ENCODE measurements around the gene MAPK8IP2. TPM values are rescaled to one million over a fixed set of nuclear protein-coding genes. Genes with fewer than 3 reads are reported as not detected.

MAPK8IP2 gene
- total and polyA plus RNA-seq, 2 of the 13 experiments (the other 11 are each of a cell fraction or from before 2014, with no cell fraction given) = 1.3 to 2.6 TPM

DNA sequence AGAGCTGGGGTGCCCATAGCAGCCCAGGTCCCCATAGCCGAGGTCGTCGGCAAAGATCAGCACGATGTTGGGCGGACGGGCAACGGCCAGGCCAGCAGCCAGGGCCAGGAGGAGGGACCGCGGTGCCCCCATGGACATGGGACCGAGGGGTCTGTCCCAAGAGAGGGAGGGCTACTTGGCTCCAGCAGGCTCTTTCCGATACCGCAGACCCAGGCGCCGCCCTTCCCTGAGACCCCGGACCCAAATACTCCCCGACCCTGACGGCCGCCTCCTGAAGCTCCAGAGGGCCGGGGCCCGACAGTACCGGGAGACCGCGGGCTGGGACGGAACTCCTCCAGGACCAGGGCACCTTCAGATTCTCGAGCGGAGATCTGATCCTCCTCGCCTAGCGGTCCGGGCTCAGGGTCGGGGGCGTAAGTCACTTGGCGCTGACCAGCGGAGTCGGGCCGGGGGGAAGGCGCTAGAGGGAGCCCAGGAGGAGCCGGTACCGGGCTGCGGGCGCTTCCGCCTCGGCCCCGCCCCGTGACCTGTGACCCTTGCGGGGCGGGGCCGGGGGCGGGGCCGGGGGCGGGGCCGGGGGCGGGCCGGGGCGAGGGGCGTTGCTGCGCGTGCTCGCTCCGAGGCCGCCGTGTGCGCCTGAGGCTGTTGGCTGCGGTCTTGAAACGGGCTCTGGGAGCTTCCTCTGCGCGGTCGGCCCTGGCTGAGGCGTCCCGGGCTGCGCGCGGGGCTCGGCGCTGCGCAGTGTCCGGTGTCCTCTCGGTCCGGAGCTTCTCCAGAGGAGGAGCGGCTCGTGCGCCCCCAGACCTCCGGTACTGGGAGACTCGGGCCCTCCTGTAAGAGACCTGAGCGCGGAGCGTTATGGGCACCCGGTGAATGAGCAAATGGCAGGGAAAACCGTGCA, 27.3 kb downstream of the MAPK8IP2 start, which contains the start of gene ARSA (continued):
- TF ChIP-seq, protein P1, sequence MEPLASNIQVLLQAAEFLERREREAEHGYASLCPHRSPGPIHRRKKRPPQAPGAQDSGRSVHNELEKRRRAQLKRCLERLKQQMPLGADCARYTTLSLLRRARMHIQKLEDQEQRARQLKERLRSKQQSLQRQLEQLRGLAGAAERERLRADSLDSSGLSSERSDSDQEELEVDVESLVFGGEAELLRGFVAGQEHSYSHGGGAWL (CRISPR knock-in tag; IDR thresholded peaks at IDR 0.05) = no peak
- TF ChIP-seq SP2 (CRISPR knock-in tag; IDR thresholded peaks at IDR 0.05) (no peak), RAD21 (CRISPR knock-in tag; IDR thresholded peaks at IDR 0.05) (peak; percentile 63), NCOA5 (CRISPR knock-in tag; IDR thresholded peaks at IDR 0.05) (no peak), HOXD1 (CRISPR knock-in tag; IDR thresholded peaks at IDR 0.05) (no peak), ZFP36L1 (CRISPR knock-in tag; IDR thresholded peaks at IDR 0.05) (0 out of 2 replicates have a peak, but pooled peaks have one; percentile 8), KLF15 (CRISPR knock-in tag; IDR thresholded peaks at IDR 0.05; ENCODE audit: borderline replicate concordance) (peak; percentile 79; the same call in 1 of the 2 replicates), STAG1 (CRISPR knock-in tag; IDR thresholded peaks at IDR 0.05) (peak; percentile 60), ZSCAN29 (CRISPR knock-in tag; conservative IDR thresholded peaks at IDR 0.05) (no peak; the same call in 1 of the 2 replicates), ATF7 (IDR thresholded peaks at IDR 0.05) (no peak), ATF7 (CRISPR knock-in tag; IDR thresholded peaks at IDR 0.05) (no peak), RFX3 (CRISPR knock-in tag; IDR thresholded peaks at IDR 0.05) (no peak), FOSL1 (CRISPR knock-in tag; IDR thresholded peaks at IDR 0.05; ENCODE audit: borderline replicate concordance) (0 out of 2 replicates have a peak, but pooled peaks have one; percentile 21), MED1 (CRISPR knock-in tag; IDR thresholded peaks at IDR 0.05) (no peak), ZNF709 (CRISPR knock-in tag; IDR thresholded peaks at IDR 0.05) (no peak), BRD4 (CRISPR knock-in tag; IDR thresholded peaks at IDR 0.05) (0 out of 2 replicates have a peak, but pooled peaks have one; percentile 34), YEATS4 (CRISPR knock-in tag; IDR thresholded peaks at IDR 0.05; ENCODE audit: borderline replicate concordance) (peak; percentile 47; the same call in 1 of the 2 replicates), SOX6 (IDR thresholded peaks at IDR 0.05) (no peak), SOX6 (CRISPR knock-in tag; IDR thresholded peaks at IDR 0.05) (no peak), MIXL1 (CRISPR knock-in tag; IDR thresholded peaks at IDR 0.05) (no peak), ZNF746 (CRISPR knock-in tag; IDR thresholded peaks at IDR 0.05) (no peak), SNRNP70 (IDR thresholded peaks at IDR 0.05; ENCODE audit: low read depth, low read length) (no peak)
- TF ChIP-seq, protein P2, sequence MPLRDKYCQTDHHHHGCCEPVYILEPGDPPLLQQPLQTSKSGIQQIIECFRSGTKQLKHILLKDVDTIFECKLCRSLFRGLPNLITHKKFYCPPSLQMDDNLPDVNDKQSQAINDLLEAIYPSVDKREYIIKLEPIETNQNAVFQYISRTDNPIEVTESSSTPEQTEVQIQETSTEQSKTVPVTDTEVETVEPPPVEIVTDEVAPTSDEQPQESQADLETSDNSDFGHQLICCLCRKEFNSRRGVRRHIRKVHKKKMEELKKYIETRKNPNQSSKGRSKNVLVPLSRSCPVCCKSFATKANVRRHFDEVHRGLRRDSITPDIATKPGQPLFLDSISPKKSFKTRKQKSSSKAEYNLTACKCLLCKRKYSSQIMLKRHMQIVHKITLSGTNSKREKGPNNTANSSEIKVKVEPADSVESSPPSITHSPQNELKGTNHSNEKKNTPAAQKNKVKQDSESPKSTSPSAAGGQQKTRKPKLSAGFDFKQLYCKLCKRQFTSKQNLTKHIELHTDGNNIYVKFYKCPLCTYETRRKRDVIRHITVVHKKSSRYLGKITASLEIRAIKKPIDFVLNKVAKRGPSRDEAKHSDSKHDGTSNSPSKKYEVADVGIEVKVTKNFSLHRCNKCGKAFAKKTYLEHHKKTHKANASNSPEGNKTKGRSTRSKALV (CRISPR knock-in tag; IDR thresholded peaks at IDR 0.05) = peak; percentile 89
- TF ChIP-seq, protein P3, sequence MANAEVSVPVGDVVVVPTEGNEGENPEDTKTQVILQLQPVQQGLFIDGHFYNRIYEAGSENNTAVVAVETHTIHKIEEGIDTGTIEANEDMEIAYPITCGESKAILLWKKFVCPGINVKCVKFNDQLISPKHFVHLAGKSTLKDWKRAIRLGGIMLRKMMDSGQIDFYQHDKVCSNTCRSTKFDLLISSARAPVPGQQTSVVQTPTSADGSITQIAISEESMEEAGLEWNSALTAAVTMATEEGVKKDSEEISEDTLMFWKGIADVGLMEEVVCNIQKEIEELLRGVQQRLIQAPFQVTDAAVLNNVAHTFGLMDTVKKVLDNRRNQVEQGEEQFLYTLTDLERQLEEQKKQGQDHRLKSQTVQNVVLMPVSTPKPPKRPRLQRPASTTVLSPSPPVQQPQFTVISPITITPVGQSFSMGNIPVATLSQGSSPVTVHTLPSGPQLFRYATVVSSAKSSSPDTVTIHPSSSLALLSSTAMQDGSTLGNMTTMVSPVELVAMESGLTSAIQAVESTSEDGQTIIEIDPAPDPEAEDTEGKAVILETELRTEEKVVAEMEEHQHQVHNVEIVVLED (CRISPR knock-in tag; IDR thresholded peaks at IDR 0.05; ENCODE audit: borderline replicate concordance) = peak; percentile 32; the same call in 1 of the 2 replicates
- TF ChIP-seq, protein P4, sequence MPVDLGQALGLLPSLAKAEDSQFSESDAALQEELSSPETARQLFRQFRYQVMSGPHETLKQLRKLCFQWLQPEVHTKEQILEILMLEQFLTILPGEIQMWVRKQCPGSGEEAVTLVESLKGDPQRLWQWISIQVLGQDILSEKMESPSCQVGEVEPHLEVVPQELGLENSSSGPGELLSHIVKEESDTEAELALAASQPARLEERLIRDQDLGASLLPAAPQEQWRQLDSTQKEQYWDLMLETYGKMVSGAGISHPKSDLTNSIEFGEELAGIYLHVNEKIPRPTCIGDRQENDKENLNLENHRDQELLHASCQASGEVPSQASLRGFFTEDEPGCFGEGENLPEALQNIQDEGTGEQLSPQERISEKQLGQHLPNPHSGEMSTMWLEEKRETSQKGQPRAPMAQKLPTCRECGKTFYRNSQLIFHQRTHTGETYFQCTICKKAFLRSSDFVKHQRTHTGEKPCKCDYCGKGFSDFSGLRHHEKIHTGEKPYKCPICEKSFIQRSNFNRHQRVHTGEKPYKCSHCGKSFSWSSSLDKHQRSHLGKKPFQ (CRISPR knock-in tag; IDR thresholded peaks at IDR 0.05; ENCODE audit: insufficient replicate concordance) = no peak
- TF ChIP-seq, protein P5, sequence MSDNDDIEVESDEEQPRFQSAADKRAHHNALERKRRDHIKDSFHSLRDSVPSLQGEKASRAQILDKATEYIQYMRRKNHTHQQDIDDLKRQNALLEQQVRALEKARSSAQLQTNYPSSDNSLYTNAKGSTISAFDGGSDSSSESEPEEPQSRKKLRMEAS (IDR thresholded peaks at IDR 0.05) = peak; percentile 88
